IMR-90 (cell line): ENCODE data around the gene COL6A3. TPM values are rescaled to one million over a fixed set of nuclear protein-coding genes. Genes with fewer than 3 reads are reported as not detected.
A peak's percentile ranks its signal among the peaks of the same experiment; 100 is the strongest.

Source experiments
- ATAC-seq: fragments of 200-7000 bp; cut with Tn5 transposase; 2 replicates; pipeline ENCODE4 v1.9.1; 2020; ENCODE audit warnings: low read depth, mild to moderate bottlenecking, moderate library complexity
- BruUV-seq: library from RNA; stranded (reverse); fragments of 400-500 nt; replicated peaks from 2 replicates; lab custom pipeline; 2021; lab: Mats Ljungman, UMichigan
- CTCF ChIA-PET: fragments of 300-600 bp; formaldehyde crosslinking; extraction: SDS; loops from one replicate; lab custom pipeline; 2021; ENCODE audit warnings: antibody characterized with exemption; lab: Yijun Ruan, JAX
- POLR2A ChIA-PET: fragments of 300-600 bp; sonication (Branson Sonifier 250); formaldehyde crosslinking; loops from one replicate; lab custom pipeline; 2022; ENCODE audit warnings: antibody characterized with exemption; ENCODE audit not compliant: unreplicated experiment; lab: Charles Lee
- DNase-seq: peaks from one replicate; pipeline ENCODE4 v3.0.0; 2013
- H2AFZ ChIP-seq: replicated peaks from 2 replicates; pipeline ENCODE3; 2013; ENCODE audit warnings: low read length, mild to moderate bottlenecking; ENCODE audit not compliant: poor library complexity
- H2AK5ac ChIP-seq: 2 replicates; pipeline ENCODE4 v1.6.1; 2013; ENCODE audit warnings: low read depth, low read length, inconsistent platforms
- H2AK9ac ChIP-seq: replicated peaks from 2 replicates; pipeline ENCODE3; 2013; ENCODE audit warnings: mild to moderate bottlenecking, low read depth, low read length, moderate library complexity; ENCODE audit not compliant: poor library complexity
- H2BK120ac ChIP-seq: 2 replicates; pipeline ENCODE4 v1.6.1; 2013; ENCODE audit warnings: low read depth, low read length, inconsistent platforms
- H2BK15ac ChIP-seq: 3 replicates; pipeline ENCODE4 v1.6.1; 2013; ENCODE audit warnings: low read depth, low read length, inconsistent platforms
- H2BK20ac ChIP-seq: 2 replicates; pipeline ENCODE4 v1.6.1; 2013; ENCODE audit warnings: low read depth, mild to moderate bottlenecking, inconsistent platforms, low read length, moderate library complexity
- H2BK5ac ChIP-seq: 2 replicates; pipeline ENCODE4 v1.6.1; 2013; ENCODE audit warnings: mild to moderate bottlenecking, low read depth, low read length, inconsistent platforms; ENCODE audit not compliant: poor library complexity, severe bottlenecking
- H3K14ac ChIP-seq: replicated peaks from 2 replicates; pipeline ENCODE4 v1.6.1; 2013; ENCODE audit warnings: low read depth, low read length, inconsistent platforms
- H3K18ac ChIP-seq: 2 replicates; pipeline ENCODE4 v1.6.1; 2013; ENCODE audit warnings: low read depth, low read length, control low read depth
- H3K23ac ChIP-seq: 2 replicates; pipeline ENCODE4 v1.6.1; 2013; ENCODE audit warnings: low read depth, low read length, inconsistent platforms
- H3K27ac ChIP-seq: 2 replicates; pipeline ENCODE4 v1.5.1; 2013; ENCODE audit warnings: mild to moderate bottlenecking, control low read depth, low read length; ENCODE audit not compliant: insufficient read depth
- H3K27me3 ChIP-seq: 2 replicates; pipeline ENCODE4 v1.6.1; 2013; ENCODE audit warnings: low read length; ENCODE audit not compliant: control insufficient read depth, insufficient read depth
- H3K36me3 ChIP-seq: 2 replicates; pipeline ENCODE4 v1.6.1; 2013; ENCODE audit warnings: low read length, mixed read lengths; ENCODE audit not compliant: control insufficient read depth, insufficient read depth
- H3K4ac ChIP-seq: 2 replicates; pipeline ENCODE4 v1.6.1; 2013; ENCODE audit warnings: low read depth, low read length, inconsistent platforms
- H3K4me1 ChIP-seq: 2 replicates; pipeline ENCODE4 v1.6.1; 2013; ENCODE audit warnings: low read length, mixed read lengths; ENCODE audit not compliant: control insufficient read depth, insufficient read depth
- H3K4me2 ChIP-seq: 2 replicates; pipeline ENCODE4 v1.6.1; 2013; ENCODE audit warnings: low read depth, mild to moderate bottlenecking, control low read depth, low read length, moderate library complexity
- H3K4me3 ChIP-seq: 2 replicates; pipeline ENCODE4 v1.5.1; 2013; ENCODE audit warnings: low read depth, mild to moderate bottlenecking, control low read depth, low read length, moderate library complexity; ENCODE audit not compliant: insufficient read depth
- H3K56ac ChIP-seq: 2 replicates; pipeline ENCODE4 v1.6.1; 2013; ENCODE audit warnings: low read length, inconsistent platforms; ENCODE audit not compliant: insufficient read depth; ENCODE audit errors: extremely low read depth
- H3K79me1 ChIP-seq, 2 experiments: 2 replicates each; pipeline ENCODE4 v1.6.1; 2013; ENCODE audit warnings: low read length in 2 of 2, inconsistent platforms in 1 of 2, low read depth in 1 of 2
- H3K9ac ChIP-seq: 2 replicates; pipeline ENCODE4 v1.6.1; 2013; ENCODE audit warnings: low read depth, low read length, control low read depth
- H3K9me1 ChIP-seq: 2 replicates; pipeline ENCODE4 v1.6.1; 2013; ENCODE audit warnings: low read length, inconsistent platforms; ENCODE audit not compliant: insufficient read depth
- H3K9me3 ChIP-seq: 2 replicates; pipeline ENCODE4 v1.6.1; 2013; ENCODE audit warnings: low read length; ENCODE audit not compliant: control insufficient read depth, insufficient read depth
- H4K20me1 ChIP-seq: 2 replicates; pipeline ENCODE4 v1.6.1; 2013; ENCODE audit warnings: low read length, inconsistent platforms; ENCODE audit not compliant: insufficient read depth
- H4K5ac ChIP-seq: 2 replicates; pipeline ENCODE4 v1.6.1; 2013; ENCODE audit warnings: mild to moderate bottlenecking, low read depth, low read length, control low read depth
- H4K8ac ChIP-seq, 2 experiments: 2 replicates each; pipeline ENCODE4 v1.6.1; 2013; ENCODE audit warnings: low read depth in 2 of 2, low read length in 2 of 2, control low read depth in 1 of 2, inconsistent platforms in 1 of 2
- H4K91ac ChIP-seq: 2 replicates; pipeline ENCODE4 v1.6.1; 2013; ENCODE audit warnings: low read depth, low read length, inconsistent platforms; ENCODE audit not compliant: insufficient read depth
- ELK1 ChIP-seq: fragments of 150-350 bp; IDR thresholded peaks from 2 replicates; pipeline ENCODE4 v1.6.1; 2016; ENCODE audit warnings: low read depth, mild to moderate bottlenecking, low read length, moderate library complexity, borderline replicate concordance
- WGBS, 2 experiments: methylation state at CpG; one replicate each; pipeline versions ENCODE4 v1.1.5 to v1.1.7; 2013; ENCODE audit warnings: missing lambda C conversion rate in 2 of 2; ENCODE audit not compliant: insufficient read length in 1 of 2; ENCODE audit errors: extremely low coverage in 2 of 2; 5-methylcytosine and 5-hydroxymethylcytosine counted together
- dilution Hi-C: fragments of 300-500 bp; cut with HindIII; formaldehyde crosslinking; loops from one replicate; pipeline ENCODE4 v1.14.3; 2018; ENCODE audit warnings: low sequenced_read_pairs; ENCODE audit not compliant: unreplicated experiment
- in situ Hi-C: fragments of 300-500 bp; cut with MboI; formaldehyde crosslinking; loops from 3 replicates; pipeline ENCODE4 v1.14.3; 2019; ENCODE audit warnings: low sequenced_read_pairs, inconsistent platforms, mixed read lengths
- intact Hi-C: fragments of 100-400 bp; cut with micrococcal nuclease; formaldehyde crosslinking; loops from 2 replicates; pipeline ENCODE4 v1.10.0; 2022
- polyA plus RNA-seq, 3 experiments: library from polyadenylated mRNA; depleted of rRNA; stranded (reverse); fragments of >200 nt; gene quantifications; 2 replicates each; pipeline ENCODE4 v1.2.3, GENCODE V29; 2012; ENCODE audit warnings: low replicate concordance in 1 of 3
- total RNA-seq: library from RNA; depleted of rRNA; stranded (reverse); fragments of >200 nt; gene quantifications from 2 replicates; pipeline ENCODE4 v1.2.3, GENCODE V29; 2012

Gene COL6A3
- total and polyA plus RNA-seq, 2 of the 4 experiments (the other 2 are of a cell fraction) = 964 to 1,855 TPM

- in situ Hi-C loops = no loop called here
- H4K8ac ChIP-seq = 0 out of 4 replicates have a peak overlapping the region, but pooled peaks of 1 of the 2 experiments have one; percentile 26
- H4K20me1 ChIP-seq = peaks cover 2% of the 10 kb centered on the region; the same call in 1 of the 2 replicates
- no peak for TF ChIP-seq ELK1
- dilution Hi-C loops = no loop called here
- H3K27me3 ChIP-seq = no peaks in the 10 kb centered on the region
- H3K18ac ChIP-seq = no peak overlapping the region
- intact Hi-C loops = no loop called here
- peaks cover 27% of the 10 kb centered on the region for H3K4me1 ChIP-seq
- no peak overlapping the region for H4K91ac ChIP-seq
- H3K9me3 ChIP-seq = no peaks in the 10 kb centered on the region
- 0 out of 2 replicates have a peak overlapping the region, but pooled peaks have one; percentile 15 for H3K14ac ChIP-seq
- no peak overlapping the region for H2BK5ac ChIP-seq
- ChIA-PET CTCF (interaction anchor here (1.7 to 1.9 kb wide), 2 partner anchors 8 to 42 kb away, joined by 6 to 9 read pairs; no protein-coding TSS in a partner anchor), POLR2A (no interaction called here)
- DNase-seq (no peak), ATAC-seq (no peak)
- WGBS, 2 experiments = 77% methylated on average over 2 of the region's 3 CpGs; no CpG with 5 or more reads in 1 of the 2 experiments
- H3K27ac ChIP-seq = no peak overlapping the region
- no peak overlapping the region; the same call in none of the 2 replicates for H2AK5ac ChIP-seq
- peak overlapping the region; percentile 13; the same call in 1 of the 2 replicates for H3K23ac ChIP-seq
- peaks cover 0 to 40% of the 10 kb centered on the region in 2 experiments; a peak in 3 of 4 replicates for H3K79me1 ChIP-seq
- no peak overlapping the region for H4K5ac ChIP-seq
- no TSS peak for BruUV-seq
- H3K4me2 ChIP-seq = no peak overlapping the region
- no peak overlapping the region for H2BK15ac ChIP-seq
- H2AK9ac ChIP-seq = no peak overlapping the region
- H3K9ac ChIP-seq = no peak overlapping the region
- H3K56ac ChIP-seq = no peak overlapping the region
- peaks cover 30% of the 10 kb centered on the region for H3K9me1 ChIP-seq
- H3K36me3 ChIP-seq = no peaks in the 10 kb centered on the region
- H2BK120ac ChIP-seq = peak overlapping the region; percentile 44; the same call in 1 of the 2 replicates
- no peak overlapping the region for H3K4me3 ChIP-seq
- peak overlapping the region; percentile 53 for H2BK20ac ChIP-seq
- H2AFZ ChIP-seq = no peak overlapping the region
- no peak overlapping the region for H3K4ac ChIP-seq
These were observed 15.8 kb upstream of the COL6A3 start for GRCh38 chr2:237429753-237430152.
